GM23248 (cell line): ENCODE results near the gene TMEM117. TPM values are rescaled to one million over a fixed set of nuclear protein-coding genes. Genes with fewer than 3 reads are reported as not detected.
"Not testable (repeated sequence)": the region's sequence is repeated elsewhere in the genome, so short reads cannot be mapped to it uniquely, and the experiment has no call there.

Source experiments
- DNase-seq: peaks from one replicate; pipeline ENCODE4 v3.0.0-alpha.2; 2015
- H2AFZ ChIP-seq: fragments of 200-600 bp; sonication (generic); 2 replicates; pipeline ENCODE4 v1.6.1; 2016; ENCODE audit warnings: antibody characterized with exemption
- H3F3A ChIP-seq: fragments of 200-600 bp; sonication (generic); 2 replicates; pipeline ENCODE4 v1.6.1; 2016; ENCODE audit warnings: mild to moderate bottlenecking, antibody characterized with exemption, mixed run types; ENCODE audit not compliant: insufficient read depth
- H3K27ac ChIP-seq: fragments of 200-600 bp; sonication (generic); 2 replicates; pipeline ENCODE4 v1.5.1; 2016; ENCODE audit warnings: mild to moderate bottlenecking
- H3K27me3 ChIP-seq: fragments of 200-600 bp; sonication (generic); replicated peaks from 2 replicates; pipeline ENCODE4 v1.6.1; 2016; ENCODE audit warnings: mild to moderate bottlenecking; ENCODE audit not compliant: insufficient read depth
- H3K36me3 ChIP-seq: fragments of 200-600 bp; sonication (generic); 2 replicates; pipeline ENCODE4 v1.6.1; 2016; ENCODE audit warnings: low read depth, mild to moderate bottlenecking
- H3K4me1 ChIP-seq: fragments of 200-600 bp; sonication (generic); 2 replicates; pipeline ENCODE4 v1.6.1; 2016; ENCODE audit warnings: mild to moderate bottlenecking; ENCODE audit not compliant: insufficient read depth
- H3K4me2 ChIP-seq: fragments of 200-600 bp; sonication (generic); one replicate; pipeline ENCODE4 v1.6.1; 2016; ENCODE audit warnings: mild to moderate bottlenecking; ENCODE audit not compliant: unreplicated experiment
- H3K4me3 ChIP-seq: fragments of 200-600 bp; sonication (generic); 2 replicates; pipeline ENCODE4 v1.5.1; 2016; ENCODE audit warnings: mild to moderate bottlenecking
- H3K79me2 ChIP-seq: fragments of 200-600 bp; sonication (generic); 2 replicates; pipeline ENCODE4 v1.6.1; 2016; ENCODE audit warnings: mild to moderate bottlenecking; ENCODE audit not compliant: insufficient read depth
- H3K9ac ChIP-seq: fragments of 200-600 bp; sonication (generic); 2 replicates; pipeline ENCODE4 v1.6.1; 2016; ENCODE audit warnings: mild to moderate bottlenecking
- H3K9me2 ChIP-seq: fragments of 200-600 bp; sonication (generic); 2 replicates; pipeline ENCODE4 v1.6.1; 2016; ENCODE audit warnings: mixed run types, mild to moderate bottlenecking, moderate library complexity; ENCODE audit not compliant: insufficient read depth
- H3K9me3 ChIP-seq: fragments of 200-600 bp; sonication (generic); one replicate; pipeline ENCODE4 v1.6.1; 2017; ENCODE audit warnings: low read depth
- H4K20me1 ChIP-seq: fragments of 200-600 bp; sonication (generic); 2 replicates; pipeline ENCODE4 v1.6.0; 2016; ENCODE audit not compliant: insufficient read depth
- EZH2 ChIP-seq: fragments of 200-600 bp; sonication (generic); IDR thresholded peaks from 2 replicates; pipeline ENCODE4 v1.6.1; 2018; ENCODE audit warnings: antibody characterized with exemption, mild to moderate bottlenecking; ENCODE audit not compliant: insufficient read depth, poor library complexity, severe bottlenecking
- EZH2phosphoT487 ChIP-seq: fragments of 200-600 bp; sonication (generic); IDR thresholded peaks from 2 replicates; pipeline ENCODE4 v1.6.1; 2018; ENCODE audit warnings: antibody characterized with exemption, moderate library complexity, mild to moderate bottlenecking, low read depth; ENCODE audit not compliant: insufficient read depth
- WGBS, 2 experiments: methylation state at CpG; one replicate each; pipeline ENCODE4 v1.1.6; 2015 to 2017; ENCODE audit warnings: low lambda C conversion rate in 2 of 2, low coverage in 1 of 2; ENCODE audit errors: missing lambda C conversion rate in 2 of 2; 5-methylcytosine and 5-hydroxymethylcytosine counted together
- in situ Hi-C: fragments of 300-500 bp; cut with MboI; formaldehyde crosslinking; loops from 2 replicates; pipeline ENCODE4 v1.15.0; 2020
- polyA plus RNA-seq: library from polyadenylated mRNA; unstranded; fragments of >200 nt; fragmentation: Nextera tagmentation; extraction: Ambion mirVana; gene quantifications from 2 replicates; pipeline ENCODE4 v1.2.1, GENCODE V29; 2016
- total RNA-seq: library from RNA; depleted of rRNA; stranded (reverse); fragments of >200 nt; shearing (Covaris generic); gene quantifications from 2 replicates; pipeline ENCODE4 v1.2.3, GENCODE V29; 2014

The TMEM117 gene
- total and polyA plus RNA-seq, 2 experiments from 2014 or later = 12.1 to 19.1 TPM

DNA sequence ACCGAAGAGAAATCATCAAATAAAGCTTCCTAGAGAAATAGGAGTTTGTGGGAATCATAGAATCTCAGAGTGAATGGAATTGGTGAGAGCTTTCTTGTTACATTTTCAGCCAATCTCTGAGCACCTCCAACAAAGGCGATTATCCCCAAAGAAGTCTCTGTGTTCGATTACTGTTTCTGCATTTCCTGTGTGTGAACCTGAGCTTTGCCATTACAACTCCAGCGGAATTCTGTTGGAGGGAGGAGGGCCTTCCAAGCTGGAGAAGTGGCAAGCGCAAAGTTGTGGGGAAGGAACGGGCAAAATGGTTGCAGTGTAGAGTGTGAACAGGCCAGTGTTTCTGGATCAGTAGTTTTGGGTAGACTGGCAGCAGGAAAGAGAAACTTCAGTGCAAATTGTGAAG is 23.1 kb downstream of the TMEM117 start:
- H3K36me3 ChIP-seq = no peaks in the 10 kb centered on the region
- TF ChIP-seq EZH2 (no peak), EZH2phosphoT487 (no peak)
- WGBS, 2 experiments = 86 to 89% methylated on average over 6 of the region's 6 CpGs
- no peaks in the 10 kb centered on the region for H3K9me3 ChIP-seq
- no peak overlapping the region for H3K4me2 ChIP-seq
- no peak overlapping the region for H2AFZ ChIP-seq
- no peak overlapping the region for H3K4me3 ChIP-seq
- no peaks in the 10 kb centered on the region for H3K9me2 ChIP-seq
- in situ Hi-C loops = no loop called here
- no peaks in the 10 kb centered on the region for H3K79me2 ChIP-seq
- no peak for DNase-seq
- no peaks in the 10 kb centered on the region for H3K27me3 ChIP-seq
- no peaks in the 10 kb centered on the region for H3K4me1 ChIP-seq
- H3K27ac ChIP-seq = no peak overlapping the region
- H4K20me1 ChIP-seq = no peaks in the 10 kb centered on the region
- no peaks in the 10 kb centered on the region for H3F3A ChIP-seq
- no peak overlapping the region for H3K9ac ChIP-seq

DNA sequence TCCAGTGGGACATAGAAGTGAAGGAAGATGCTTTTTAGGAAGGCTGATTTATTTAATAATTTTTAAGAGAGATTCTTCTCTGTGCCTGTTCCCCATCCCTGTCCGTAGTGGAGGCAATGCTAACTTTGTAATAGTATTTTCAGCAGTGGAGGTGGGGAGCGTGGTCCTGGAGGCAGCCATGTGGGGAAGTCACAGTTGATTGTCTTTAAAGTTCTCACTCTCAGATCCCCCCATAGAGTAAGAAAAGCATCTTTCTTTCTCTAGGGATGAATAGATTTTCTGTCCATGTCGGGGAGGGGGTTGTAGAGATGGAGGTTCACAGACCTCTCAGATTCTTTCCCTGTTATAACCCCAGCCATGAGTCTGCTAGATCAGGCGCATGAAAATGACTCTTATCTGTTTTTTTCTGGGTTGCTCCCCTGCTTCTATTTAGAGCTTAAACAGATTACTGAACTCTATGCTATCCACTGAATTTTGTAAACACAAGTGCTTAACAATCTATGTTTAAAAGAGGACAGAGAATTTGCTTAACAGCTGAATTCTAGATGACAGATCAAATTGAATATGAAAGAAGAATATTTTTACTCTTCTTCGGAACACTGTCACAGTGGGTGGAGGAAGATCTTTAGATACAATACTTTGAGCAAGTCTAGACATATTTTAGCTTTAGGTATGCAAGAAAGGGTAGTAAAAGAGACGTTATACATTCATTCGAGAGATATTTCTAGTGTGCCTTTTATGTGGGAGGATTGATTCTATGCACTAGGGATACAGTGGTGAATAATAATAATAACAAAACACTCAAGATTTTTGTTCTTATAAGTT is 25.3 kb downstream of the TMEM117 start:
- Histone ChIP-seq H3K4me2 (no peak overlapping the region), H3K27me3 (no peaks in the 10 kb centered on the region), H3K36me3 (no peaks in the 10 kb centered on the region), H3K9ac (no peak overlapping the region), H2AFZ (no peak overlapping the region), H3K4me1 (no peaks in the 10 kb centered on the region), H3K79me2 (no peaks in the 10 kb centered on the region), H4K20me1 (no peaks in the 10 kb centered on the region), H3K9me2 (no peaks in the 10 kb centered on the region), H3F3A (no peaks in the 10 kb centered on the region), H3K4me3 (no peak overlapping the region), H3K27ac (no peak overlapping the region), H3K9me3 (no peaks in the 10 kb centered on the region)
- TF ChIP-seq EZH2phosphoT487 (no peak), EZH2 (no peak)
- 90 to 92% methylated on average over 7 of the region's 7 CpGs for WGBS, 2 experiments
- in situ Hi-C loops = no loop called here
- DNase-seq = no peak

DNA sequence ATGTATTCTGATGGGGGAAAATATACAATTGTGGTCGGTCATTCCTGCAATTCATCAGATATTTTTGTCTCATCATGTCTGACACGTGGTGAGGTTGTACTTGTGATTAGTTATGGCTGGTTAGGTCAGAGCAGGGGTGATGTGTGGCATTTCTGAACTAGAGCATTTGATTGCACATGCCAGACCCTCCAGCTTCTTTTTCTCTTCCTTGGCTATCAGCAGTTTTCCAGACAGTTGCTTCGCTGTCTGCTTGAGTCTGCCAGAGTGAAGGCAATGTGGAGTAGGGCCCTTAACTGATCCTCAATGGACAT is 25.9 kb downstream of the TMEM117 start:
- Histone ChIP-seq H4K20me1 (no peaks in the 10 kb centered on the region), H3K4me1 (no peaks in the 10 kb centered on the region), H3K4me2 (no peak overlapping the region), H3K36me3 (no peaks in the 10 kb centered on the region), H3K4me3 (no peak overlapping the region), H3K9me2 (no peaks in the 10 kb centered on the region), H3F3A (no peaks in the 10 kb centered on the region), H3K79me2 (no peaks in the 10 kb centered on the region), H2AFZ (no peak overlapping the region), H3K9me3 (no peaks in the 10 kb centered on the region), H3K27ac (no peak overlapping the region), H3K9ac (no peak overlapping the region), H3K27me3 (no peaks in the 10 kb centered on the region)
- in situ Hi-C loops = no loop called here
- no peak for TF ChIP-seq EZH2
- no peak for TF ChIP-seq EZH2phosphoT487
- WGBS, 2 experiments = 88 to 93% methylated on average over 3 of the region's 3 CpGs
- no peak for DNase-seq

DNA sequence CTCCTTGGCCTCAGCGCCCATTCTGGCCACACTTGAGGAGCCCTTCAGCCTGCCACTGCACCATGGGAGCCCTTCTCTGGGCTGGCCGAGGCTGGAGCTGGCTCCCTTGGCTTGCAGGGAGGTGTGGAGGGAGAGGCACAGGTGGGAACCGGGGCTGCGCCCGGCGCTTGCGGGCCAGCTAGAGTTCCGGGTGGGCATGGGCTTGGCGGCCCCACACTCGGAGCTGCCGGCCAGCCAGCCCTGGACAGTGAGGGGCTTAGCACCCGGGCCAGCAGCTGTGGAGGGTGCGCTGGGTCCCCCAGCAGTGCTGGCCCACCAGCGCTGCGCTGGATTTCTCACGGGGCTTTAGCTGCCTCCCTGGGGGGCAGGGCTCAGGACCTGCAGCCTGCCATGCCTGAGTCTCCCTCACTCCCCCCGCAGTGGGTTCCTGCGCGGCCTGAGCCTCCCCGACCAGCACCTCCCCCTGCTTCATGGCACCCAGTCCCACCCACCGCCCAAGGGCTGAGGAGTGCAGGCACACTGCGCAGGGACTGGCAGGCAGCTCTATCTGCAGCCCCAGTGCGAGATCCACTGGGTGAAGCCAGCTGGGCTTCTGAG is 28.0 kb downstream of the TMEM117 start:
- WGBS, 2 experiments = 94 to 96% methylated on average over 15 to 23 of the region's 23 CpGs
- no peak overlapping the region for H3K4me3 ChIP-seq
- in situ Hi-C loops = no loop called here
- no peak overlapping the region for H3K9ac ChIP-seq
- H3K36me3 ChIP-seq = no peaks in the 10 kb centered on the region
- H3K9me2 ChIP-seq = no peaks in the 10 kb centered on the region
- H3K4me2 ChIP-seq = no peak overlapping the region
- H3K27ac ChIP-seq = no peak overlapping the region
- TF ChIP-seq EZH2phosphoT487 (no peak), EZH2 (no peak)
- no peaks in the 10 kb centered on the region for H3K4me1 ChIP-seq
- H3K27me3 ChIP-seq = no peaks in the 10 kb centered on the region
- no peak overlapping the region for H2AFZ ChIP-seq
- no peaks in the 10 kb centered on the region for H3K79me2 ChIP-seq
- H3F3A ChIP-seq = no peaks in the 10 kb centered on the region
- H4K20me1 ChIP-seq = no peaks in the 10 kb centered on the region
- H3K9me3 ChIP-seq = no peaks in the 10 kb centered on the region
- DNase-seq = no peak

DNA sequence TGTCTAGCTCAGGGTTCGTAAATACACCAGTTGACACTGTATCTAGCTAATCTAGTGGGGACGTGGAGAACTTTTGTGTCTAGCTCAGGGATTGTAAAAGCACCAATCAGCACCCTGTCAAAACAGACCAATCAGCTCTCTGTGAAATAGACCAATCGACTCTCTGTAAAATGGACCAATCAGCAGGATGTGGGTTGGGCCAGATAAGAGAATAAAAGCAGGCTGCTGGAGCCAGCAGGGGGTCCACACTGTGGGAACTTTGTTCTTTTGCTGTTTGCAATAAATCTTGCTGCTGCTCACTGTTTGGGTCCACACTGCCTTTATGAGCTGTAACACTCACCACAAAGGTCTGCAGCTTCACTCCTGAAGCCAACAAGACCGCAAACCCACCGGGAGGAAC is 28.7 kb downstream of the TMEM117 start:
- H3K4me3 ChIP-seq, H3K9me3 ChIP-seq, H3K9me2 ChIP-seq, H4K20me1 ChIP-seq, H3K27me3 ChIP-seq, H3K4me1 ChIP-seq, H3K79me2 ChIP-seq, H3K36me3 ChIP-seq, H2AFZ ChIP-seq, DNase-seq, H3K9ac ChIP-seq, H3K27ac ChIP-seq, H3F3A ChIP-seq, in situ Hi-C loops, H3K4me2 ChIP-seq: not testable (repeated sequence)
- 87 to 92% methylated on average over 5 of the region's 5 CpGs for WGBS, 2 experiments
